ENCODE data around the gene TRAK2. TPM values are rescaled to one million over a fixed set of nuclear protein-coding genes. Genes with fewer than 3 reads are reported as not detected.
A peak's percentile ranks its signal among the peaks of the same experiment; 100 is the strongest.

TRAK2 gene
- total and polyA plus RNA-seq, 2 of the 13 experiments (the other 11 are each of a cell fraction or from before 2014, with no cell fraction given): 7.7 to 21.0 TPM

- TF ChIP-seq TFDP2 (CRISPR knock-in tag; IDR thresholded peaks at IDR 0.05) (peak; percentile 70), ARID4A (CRISPR knock-in tag; IDR thresholded peaks at IDR 0.05; ENCODE audit: borderline replicate concordance) (peak; percentile 99), ISX (CRISPR knock-in tag; conservative IDR thresholded peaks at IDR 0.05) (0 out of 2 replicates have a peak, but pooled peaks have one; percentile 89), SSRP1 (CRISPR knock-in tag; IDR thresholded peaks at IDR 0.05) (no peak), KLF9 (CRISPR knock-in tag; IDR thresholded peaks at IDR 0.05; ENCODE audit: low read depth) (no peak), DMAP1 (CRISPR knock-in tag; IDR thresholded peaks at IDR 0.05) (peak; percentile 96), SRY (CRISPR knock-in tag; IDR thresholded peaks at IDR 0.05) (peak; percentile 53; the same call in 1 of the 2 replicates), MEIS1 (CRISPR knock-in tag; IDR thresholded peaks at IDR 0.05; ENCODE audit: borderline replicate concordance) (peak; percentile 55; the same call in 1 of the 2 replicates), TP53 (CRISPR knock-in tag; conservative IDR thresholded peaks at IDR 0.05) (0 out of 2 replicates have a peak, but pooled peaks have one; percentile 32), ZNF326 (CRISPR knock-in tag; IDR thresholded peaks at IDR 0.05; ENCODE audit: borderline replicate concordance) (no peak), ZNF558 (CRISPR knock-in tag; IDR thresholded peaks at IDR 0.05; ENCODE audit: borderline replicate concordance) (peak; percentile 94; the same call in 1 of the 2 replicates), FOXP1 (IDR thresholded peaks at IDR 0.05) (no peak), FOXP1 (CRISPR knock-in tag; IDR thresholded peaks at IDR 0.05) (0 out of 2 replicates have a peak, but pooled peaks have one; percentile 31), ZNF296 (CRISPR knock-in tag; conservative IDR thresholded peaks at IDR 0.05) (0 out of 2 replicates have a peak, but pooled peaks have one; percentile 35), SMAD9 (CRISPR knock-in tag; IDR thresholded peaks at IDR 0.05) (peak; percentile 72; the same call in 1 of the 2 replicates), ARNTL (CRISPR knock-in tag; IDR thresholded peaks at IDR 0.05) (peak; percentile 55; the same call in 1 of the 2 replicates), ELF4 (CRISPR knock-in tag; IDR thresholded peaks at IDR 0.05; ENCODE audit: borderline replicate concordance) (no peak), ZFYVE20 (CRISPR knock-in tag; IDR thresholded peaks at IDR 0.05; ENCODE audit: borderline replicate concordance, low read depth) (no peak), BRF2 (CRISPR knock-in tag; IDR thresholded peaks at IDR 0.05) (no peak; the same call in none of the 2 replicates), ZNF17 (CRISPR knock-in tag; IDR thresholded peaks at IDR 0.05) (no peak), IRF9 (CRISPR knock-in tag; IDR thresholded peaks at IDR 0.05; ENCODE audit: borderline replicate concordance) (peak; percentile 62; the same call in 1 of the 2 replicates)
Measured at GRCh38 chr2:201451292-201452057, at the start of gene TRAK2, which contains the start of gene STRADB (continued).

Measured in HepG2 (cell line).